ENCODE measurements around the gene SLC25A51. TPM values are rescaled to one million over a fixed set of nuclear protein-coding genes. Genes with fewer than 3 reads are reported as not detected.

SLC25A51 gene
- total RNA-seq, 6 donors from 2014 or later: 19.4 to 51.4 (median 31.9) TPM

GRCh38 chr9:37902796-37903646 lies 906 bp downstream of the SLC25A51 start:
- H3K27me3 ChIP-seq: no peaks in the 10 kb centered on the region
- DNase-seq (no peak), ATAC-seq (ENCODE audit: low FRiP score in 2 of 2) (peak in 1 of 2 donors; percentile 1)
- peak overlapping the region; percentile 73 to 96 (median 90) for H3K4me3 ChIP-seq
- H3K36me3 ChIP-seq: peaks cover 6 to 21% (median 16%) of the 10 kb centered on the region in 4 donors
- no peaks in the 10 kb centered on the region for H3K9me3 ChIP-seq
- peaks cover 14 to 30% (median 25%) of the 10 kb centered on the region in 4 donors for H3K4me1 ChIP-seq
- no peak for TF ChIP-seq POLR2AphosphoS5 (IDR thresholded peaks at IDR 0.05)
- TF ChIP-seq POLR2A (IDR thresholded peaks at IDR 0.05): no peak
- no peak for TF ChIP-seq CTCF (IDR thresholded peaks at IDR 0.05)
- no peak for TF ChIP-seq EP300 (IDR thresholded peaks at IDR 0.05)
- peak overlapping the region; percentile 84 to 95 (median 91) for H3K27ac ChIP-seq
- WGBS, 2 donors: 13 to 18% methylated on average over 13 to 14 of the region's 17 CpGs

GRCh38 chr9:37902131-37902530 lies 1.8 kb downstream of the SLC25A51 start:
- no peak for DNase-seq
- H3K36me3 ChIP-seq: peaks cover 6 to 28% (median 20%) of the 10 kb centered on the region in 4 donors
- no peaks in the 10 kb centered on the region for H3K27me3 ChIP-seq
- H3K27ac ChIP-seq: no peak overlapping the region
- peak overlapping the region in 1 of 4 donors; percentile 96 for H3K4me3 ChIP-seq
- H3K4me1 ChIP-seq: peaks cover 14 to 29% (median 24%) of the 10 kb centered on the region in 4 donors
- TF ChIP-seq POLR2A (IDR thresholded peaks at IDR 0.05) (no peak), EP300 (IDR thresholded peaks at IDR 0.05) (no peak), CTCF (IDR thresholded peaks at IDR 0.05) (no peak), POLR2AphosphoS5 (IDR thresholded peaks at IDR 0.05) (no peak)
- no peaks in the 10 kb centered on the region for H3K9me3 ChIP-seq
- ATAC-seq (ENCODE audit: low FRiP score in 2 of 2): no peak

GRCh38 chr9:37899041-37899440 lies 4.9 kb downstream of the SLC25A51 start:
- Histone ChIP-seq H3K27ac (no peak overlapping the region), H3K4me3 (no peak overlapping the region), H3K9me3 (no peaks in the 10 kb centered on the region), H3K27me3 (no peaks in the 10 kb centered on the region), H3K36me3 (peaks cover 14 to 59% (median 40%) of the 10 kb centered on the region in 4 donors), H3K4me1 (peaks cover 13 to 20% (median 15%) of the 10 kb centered on the region in 4 donors)
- TF ChIP-seq EP300 (IDR thresholded peaks at IDR 0.05) (no peak), CTCF (IDR thresholded peaks at IDR 0.05) (no peak), POLR2AphosphoS5 (IDR thresholded peaks at IDR 0.05) (no peak), POLR2A (IDR thresholded peaks at IDR 0.05) (no peak)
- ATAC-seq (ENCODE audit: low FRiP score in 2 of 2) (no peak), DNase-seq (no peak)
- WGBS, 2 donors: 92% methylated on average over 2 of the region's 2 CpGs

- H3K27ac ChIP-seq: no peak overlapping the region
- H3K36me3 ChIP-seq: peaks cover 14 to 73% (median 53%) of the 10 kb centered on the region in 4 donors
- peaks cover 7 to 12% (median 9%) of the 10 kb centered on the region in 4 donors for H3K4me1 ChIP-seq
- 37 to 43% methylated on average over 2 of the region's 2 CpGs for WGBS, 2 donors
- H3K27me3 ChIP-seq: no peaks in the 10 kb centered on the region
- TF ChIP-seq POLR2AphosphoS5 (IDR thresholded peaks at IDR 0.05) (no peak), EP300 (IDR thresholded peaks at IDR 0.05) (no peak), CTCF (IDR thresholded peaks at IDR 0.05) (no peak), POLR2A (IDR thresholded peaks at IDR 0.05) (no peak)
- no peak overlapping the region for H3K4me3 ChIP-seq
- no peak for DNase-seq
- no peaks in the 10 kb centered on the region for H3K9me3 ChIP-seq
- ATAC-seq (ENCODE audit: low FRiP score in 2 of 2): no peak
Observed at GRCh38 chr9:37897665-37898064, 6.3 kb downstream of the SLC25A51 start.

Data from upper lobe of left lung (tissue), 6 donors.